ENCODE results near the gene NEUROD2.

Gene NEUROD2

GRCh38 chr17:39641097-39641496 lies 33.4 kb upstream of the NEUROD2 start:
- Histone ChIP-seq H3K9me2 (replicated peaks; ENCODE audit: control insufficient read depth, low read length) (no peaks in the 10 kb centered on the region), H3K4me3 (ENCODE audit: low read length) (no peak overlapping the region), H3K9me3 (ENCODE audit: control insufficient read depth, insufficient read depth, low read length) (no peaks in the 10 kb centered on the region), H3K4me1 (ENCODE audit: control insufficient read depth, low read length) (peaks cover 18% of the 10 kb centered on the region), H3K4me2 (ENCODE audit: low read length) (no peak overlapping the region), H3K36me3 (ENCODE audit: control insufficient read depth, low read length) (peaks cover 9% of the 10 kb centered on the region; the same call in 1 of the 2 replicates), H3K27me3 (ENCODE audit: control insufficient read depth, low read length) (no peaks in the 10 kb centered on the region), H3K79me2 (ENCODE audit: control insufficient read depth, low read length) (peaks cover 86% of the 10 kb centered on the region), H3K27ac (ENCODE audit: low read depth, low read length) (no peak overlapping the region), H3F3A (ENCODE audit: control insufficient read depth, insufficient read depth) (no peaks in the 10 kb centered on the region), H4K20me1 (ENCODE audit: control insufficient read depth, insufficient read depth, low read depth, low read length) (peaks cover 15% of the 10 kb centered on the region; the same call in 1 of the 2 replicates)
- no peak for TF ChIP-seq CTCF (IDR thresholded peaks at IDR 0.05; ENCODE audit: low read depth, low read length, poor library complexity, severe bottlenecking)
- no peak for TF ChIP-seq EZH2phosphoT487 (IDR thresholded peaks at IDR 0.05; ENCODE audit: borderline replicate concordance, low read length)

GRCh38 chr17:39640591-39641031 lies 32.9 kb upstream of the NEUROD2 start:
- Histone ChIP-seq H3K9me3 (ENCODE audit: control insufficient read depth, insufficient read depth, low read length) (no peaks in the 10 kb centered on the region), H3K36me3 (ENCODE audit: control insufficient read depth, low read length) (peaks cover 9% of the 10 kb centered on the region; the same call in 1 of the 2 replicates), H3F3A (ENCODE audit: control insufficient read depth, insufficient read depth) (no peaks in the 10 kb centered on the region), H3K27ac (ENCODE audit: low read depth, low read length) (no peak overlapping the region), H3K79me2 (ENCODE audit: control insufficient read depth, low read length) (peaks cover 83% of the 10 kb centered on the region), H3K4me2 (ENCODE audit: low read length) (no peak overlapping the region), H3K4me3 (ENCODE audit: low read length) (no peak overlapping the region), H3K4me1 (ENCODE audit: control insufficient read depth, low read length) (peaks cover 22% of the 10 kb centered on the region), H3K27me3 (ENCODE audit: control insufficient read depth, low read length) (no peaks in the 10 kb centered on the region), H3K9me2 (replicated peaks; ENCODE audit: control insufficient read depth, low read length) (no peaks in the 10 kb centered on the region), H4K20me1 (ENCODE audit: control insufficient read depth, insufficient read depth, low read depth, low read length) (peaks cover 15% of the 10 kb centered on the region; the same call in 1 of the 2 replicates)
- TF ChIP-seq EZH2phosphoT487 (IDR thresholded peaks at IDR 0.05; ENCODE audit: borderline replicate concordance, low read length): no peak
- TF ChIP-seq CTCF (IDR thresholded peaks at IDR 0.05; ENCODE audit: low read depth, low read length, poor library complexity, severe bottlenecking): no peak

- H3K4me1 ChIP-seq (ENCODE audit: control insufficient read depth, low read length): peaks cover 22% of the 10 kb centered on the region
- peaks cover 77% of the 10 kb centered on the region for H3K79me2 ChIP-seq (ENCODE audit: control insufficient read depth, low read length)
- H3K36me3 ChIP-seq (ENCODE audit: control insufficient read depth, low read length): peaks cover 9% of the 10 kb centered on the region; the same call in 1 of the 2 replicates
- H3K9me3 ChIP-seq (ENCODE audit: control insufficient read depth, insufficient read depth, low read length): no peaks in the 10 kb centered on the region
- H3K4me3 ChIP-seq (ENCODE audit: low read length): no peak overlapping the region
- TF ChIP-seq EZH2phosphoT487 (IDR thresholded peaks at IDR 0.05; ENCODE audit: borderline replicate concordance, low read length) (no peak), CTCF (IDR thresholded peaks at IDR 0.05; ENCODE audit: low read depth, low read length, poor library complexity, severe bottlenecking) (no peak)
- H3F3A ChIP-seq (ENCODE audit: control insufficient read depth, insufficient read depth): no peaks in the 10 kb centered on the region
- H3K27ac ChIP-seq (ENCODE audit: low read depth, low read length): no peak overlapping the region
- no peaks in the 10 kb centered on the region for H3K9me2 ChIP-seq (replicated peaks; ENCODE audit: control insufficient read depth, low read length)
- peaks cover 12% of the 10 kb centered on the region; the same call in 1 of the 2 replicates for H4K20me1 ChIP-seq (ENCODE audit: control insufficient read depth, insufficient read depth, low read depth, low read length)
- no peaks in the 10 kb centered on the region for H3K27me3 ChIP-seq (ENCODE audit: control insufficient read depth, low read length)
- H3K4me2 ChIP-seq (ENCODE audit: low read length): no peak overlapping the region
Measured at GRCh38 chr17:39639566-39640458, 32.1 kb upstream of the NEUROD2 start.

All from DOHH2 (cell line).